NCI-H510A treated with DMSO at 0.1 percent for 48 hours (cell line): ENCODE results near the gene OR52E5.

Source experiments
- DNase-seq: peaks from one replicate; lab custom pipeline; 2025; lab: John Stamatoyannopoulos, UW

Gene OR52E5

GRCh38 chr11:5933116-5933515 is 40.1 kb downstream of the OR52E5 start:
- DNase-seq = no peak

GRCh38 chr11:5937868-5938602 is 45.0 kb downstream of the OR52E5 start:
- DNase-seq = peak; percentile 68

- DNase-seq = peak; percentile 51
These were observed 45.6 kb downstream of the OR52E5 start for GRCh38 chr11:5938603-5938965.

GRCh38 chr11:5940748-5941147 is 47.7 kb downstream of the OR52E5 start:
- DNase-seq = no peak

- DNase-seq = no peak
These were observed 48.9 kb downstream of the OR52E5 start, which contains the start of gene OR56A3 for GRCh38 chr11:5941951-5942350. OR56A3 (plus strand) TSS chr11:5942251; CDS start chr11:5947347, 5,096 bp downstream.
